Measurements from ENCODE around the gene ESYT2.

GRCh38 chr7:158731761-158732160 is 97.5 kb downstream of the ESYT2 start:
- TF ChIP-seq ESRRA (IDR thresholded peaks at IDR 0.05; ENCODE audit: borderline replicate concordance, low read depth) (no peak), POLR2A (conservative IDR thresholded peaks at IDR 0.05) (no peak), ZSCAN29 (IDR thresholded peaks at IDR 0.05) (no peak), CCAR2 (IDR thresholded peaks at IDR 0.05; ENCODE audit: low read depth, low read length) (no peak), CC2D1A (IDR thresholded peaks at IDR 0.05) (no peak), ZNF354B (CRISPR knock-in tag; IDR thresholded peaks at IDR 0.05) (no peak), ZNF274 (IDR thresholded peaks at IDR 0.05; ENCODE audit: borderline replicate concordance, low read depth, low read length) (no peak)
- TF ChIP-seq, protein P1, sequence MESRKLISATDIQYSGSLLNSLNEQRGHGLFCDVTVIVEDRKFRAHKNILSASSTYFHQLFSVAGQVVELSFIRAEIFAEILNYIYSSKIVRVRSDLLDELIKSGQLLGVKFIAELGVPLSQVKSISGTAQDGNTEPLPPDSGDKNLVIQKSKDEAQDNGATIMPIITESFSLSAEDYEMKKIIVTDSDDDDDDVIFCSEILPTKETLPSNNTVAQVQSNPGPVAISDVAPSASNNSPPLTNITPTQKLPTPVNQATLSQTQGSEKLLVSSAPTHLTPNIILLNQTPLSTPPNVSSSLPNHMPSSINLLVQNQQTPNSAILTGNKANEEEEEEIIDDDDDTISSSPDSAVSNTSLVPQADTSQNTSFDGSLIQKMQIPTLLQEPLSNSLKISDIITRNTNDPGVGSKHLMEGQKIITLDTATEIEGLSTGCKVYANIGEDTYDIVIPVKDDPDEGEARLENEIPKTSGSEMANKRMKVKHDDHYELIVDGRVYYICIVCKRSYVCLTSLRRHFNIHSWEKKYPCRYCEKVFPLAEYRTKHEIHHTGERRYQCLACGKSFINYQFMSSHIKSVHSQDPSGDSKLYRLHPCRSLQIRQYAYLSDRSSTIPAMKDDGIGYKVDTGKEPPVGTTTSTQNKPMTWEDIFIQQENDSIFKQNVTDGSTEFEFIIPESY (CRISPR knock-in tag; IDR thresholded peaks at IDR 0.05): no peak
- TF ChIP-seq, protein P2, sequence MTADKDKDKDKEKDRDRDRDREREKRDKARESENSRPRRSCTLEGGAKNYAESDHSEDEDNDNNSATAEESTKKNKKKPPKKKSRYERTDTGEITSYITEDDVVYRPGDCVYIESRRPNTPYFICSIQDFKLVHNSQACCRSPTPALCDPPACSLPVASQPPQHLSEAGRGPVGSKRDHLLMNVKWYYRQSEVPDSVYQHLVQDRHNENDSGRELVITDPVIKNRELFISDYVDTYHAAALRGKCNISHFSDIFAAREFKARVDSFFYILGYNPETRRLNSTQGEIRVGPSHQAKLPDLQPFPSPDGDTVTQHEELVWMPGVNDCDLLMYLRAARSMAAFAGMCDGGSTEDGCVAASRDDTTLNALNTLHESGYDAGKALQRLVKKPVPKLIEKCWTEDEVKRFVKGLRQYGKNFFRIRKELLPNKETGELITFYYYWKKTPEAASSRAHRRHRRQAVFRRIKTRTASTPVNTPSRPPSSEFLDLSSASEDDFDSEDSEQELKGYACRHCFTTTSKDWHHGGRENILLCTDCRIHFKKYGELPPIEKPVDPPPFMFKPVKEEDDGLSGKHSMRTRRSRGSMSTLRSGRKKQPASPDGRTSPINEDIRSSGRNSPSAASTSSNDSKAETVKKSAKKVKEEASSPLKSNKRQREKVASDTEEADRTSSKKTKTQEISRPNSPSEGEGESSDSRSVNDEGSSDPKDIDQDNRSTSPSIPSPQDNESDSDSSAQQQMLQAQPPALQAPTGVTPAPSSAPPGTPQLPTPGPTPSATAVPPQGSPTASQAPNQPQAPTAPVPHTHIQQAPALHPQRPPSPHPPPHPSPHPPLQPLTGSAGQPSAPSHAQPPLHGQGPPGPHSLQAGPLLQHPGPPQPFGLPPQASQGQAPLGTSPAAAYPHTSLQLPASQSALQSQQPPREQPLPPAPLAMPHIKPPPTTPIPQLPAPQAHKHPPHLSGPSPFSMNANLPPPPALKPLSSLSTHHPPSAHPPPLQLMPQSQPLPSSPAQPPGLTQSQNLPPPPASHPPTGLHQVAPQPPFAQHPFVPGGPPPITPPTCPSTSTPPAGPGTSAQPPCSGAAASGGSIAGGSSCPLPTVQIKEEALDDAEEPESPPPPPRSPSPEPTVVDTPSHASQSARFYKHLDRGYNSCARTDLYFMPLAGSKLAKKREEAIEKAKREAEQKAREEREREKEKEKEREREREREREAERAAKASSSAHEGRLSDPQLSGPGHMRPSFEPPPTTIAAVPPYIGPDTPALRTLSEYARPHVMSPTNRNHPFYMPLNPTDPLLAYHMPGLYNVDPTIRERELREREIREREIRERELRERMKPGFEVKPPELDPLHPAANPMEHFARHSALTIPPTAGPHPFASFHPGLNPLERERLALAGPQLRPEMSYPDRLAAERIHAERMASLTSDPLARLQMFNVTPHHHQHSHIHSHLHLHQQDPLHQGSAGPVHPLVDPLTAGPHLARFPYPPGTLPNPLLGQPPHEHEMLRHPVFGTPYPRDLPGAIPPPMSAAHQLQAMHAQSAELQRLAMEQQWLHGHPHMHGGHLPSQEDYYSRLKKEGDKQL (CRISPR knock-in tag; IDR thresholded peaks at IDR 0.05; ENCODE audit: borderline replicate concordance): no peak

All from K562 (cell line).